Measurements from ENCODE around the gene NKX6-2.

NKX6-2 gene

DNA sequence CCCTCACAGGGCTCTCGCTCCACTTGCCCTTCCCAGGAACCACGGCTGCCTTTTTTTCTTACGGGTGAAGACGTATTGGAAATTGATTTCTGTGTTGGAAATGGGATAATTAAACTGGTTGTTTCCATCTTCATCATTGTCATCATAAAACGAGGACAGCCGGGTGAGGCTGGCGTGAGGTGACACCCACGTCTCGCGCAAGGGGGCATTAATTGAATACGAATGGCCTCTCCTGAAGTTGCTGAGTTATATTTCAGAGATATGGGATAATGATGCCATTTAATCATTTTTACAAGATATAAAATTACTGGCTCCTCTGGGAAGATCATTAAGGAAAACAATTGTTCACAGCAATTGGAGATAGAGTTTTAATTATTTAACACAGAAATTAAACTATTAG lies 18.3 kb upstream of the NKX6-2 start:
- DNase-seq (ENCODE audit: extremely low spot score) = no peak
- POLR2A ChIA-PET = no interaction called here
- TF ChIP-seq, protein P1, sequence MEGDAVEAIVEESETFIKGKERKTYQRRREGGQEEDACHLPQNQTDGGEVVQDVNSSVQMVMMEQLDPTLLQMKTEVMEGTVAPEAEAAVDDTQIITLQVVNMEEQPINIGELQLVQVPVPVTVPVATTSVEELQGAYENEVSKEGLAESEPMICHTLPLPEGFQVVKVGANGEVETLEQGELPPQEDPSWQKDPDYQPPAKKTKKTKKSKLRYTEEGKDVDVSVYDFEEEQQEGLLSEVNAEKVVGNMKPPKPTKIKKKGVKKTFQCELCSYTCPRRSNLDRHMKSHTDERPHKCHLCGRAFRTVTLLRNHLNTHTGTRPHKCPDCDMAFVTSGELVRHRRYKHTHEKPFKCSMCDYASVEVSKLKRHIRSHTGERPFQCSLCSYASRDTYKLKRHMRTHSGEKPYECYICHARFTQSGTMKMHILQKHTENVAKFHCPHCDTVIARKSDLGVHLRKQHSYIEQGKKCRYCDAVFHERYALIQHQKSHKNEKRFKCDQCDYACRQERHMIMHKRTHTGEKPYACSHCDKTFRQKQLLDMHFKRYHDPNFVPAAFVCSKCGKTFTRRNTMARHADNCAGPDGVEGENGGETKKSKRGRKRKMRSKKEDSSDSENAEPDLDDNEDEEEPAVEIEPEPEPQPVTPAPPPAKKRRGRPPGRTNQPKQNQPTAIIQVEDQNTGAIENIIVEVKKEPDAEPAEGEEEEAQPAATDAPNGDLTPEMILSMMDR (IDR thresholded peaks at IDR 0.05; ENCODE audit: control extremely low read depth, extremely low read depth, low read depth, missing control alignments) = no peak
- CTCF ChIA-PET = no interaction called here

DNA sequence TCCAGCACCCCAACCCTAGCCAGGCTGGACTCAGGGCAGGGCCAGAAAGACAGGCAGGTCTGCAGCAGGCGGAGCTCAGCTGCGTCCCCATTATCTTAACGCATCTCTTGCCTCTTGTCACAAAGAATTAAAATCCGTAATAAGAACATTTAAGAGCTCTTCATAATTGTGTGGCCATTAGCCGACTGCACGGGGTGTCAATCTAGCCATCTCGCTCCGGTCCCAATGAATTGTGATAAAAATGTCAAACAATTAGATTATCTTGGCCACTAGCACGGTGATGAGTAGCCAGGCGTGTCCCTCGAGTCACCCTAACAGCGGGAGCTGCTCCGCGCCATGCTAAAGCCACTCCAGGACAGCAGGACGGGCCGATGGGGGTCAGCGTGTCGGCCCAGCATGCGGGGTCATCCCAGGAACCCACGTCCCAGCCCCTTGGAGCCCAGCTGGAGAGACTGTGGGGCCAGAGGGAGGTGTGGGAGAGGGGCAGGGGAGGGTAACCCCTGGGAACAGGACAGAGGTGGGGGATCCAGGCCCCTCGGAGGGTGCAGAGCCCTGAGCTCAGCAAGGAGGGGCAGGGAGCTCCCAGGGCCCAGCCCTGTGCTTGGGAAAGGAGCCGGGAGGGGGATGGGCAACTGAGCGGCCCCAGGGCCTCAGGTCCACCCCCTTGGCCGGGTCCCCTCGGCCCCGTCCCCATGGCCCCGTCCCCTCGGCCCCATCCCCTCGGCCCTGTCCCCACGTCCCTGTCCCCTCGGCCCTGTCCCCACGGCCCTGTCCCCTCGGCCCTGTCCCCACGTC lies 17.7 kb upstream of the NKX6-2 start:
- TF ChIP-seq, protein P1 (IDR thresholded peaks at IDR 0.05; ENCODE audit: control extremely low read depth, extremely low read depth, low read depth, missing control alignments) = no peak
- ChIA-PET CTCF (no interaction called here), POLR2A (no interaction called here)
- no peak for DNase-seq (ENCODE audit: extremely low spot score)

DNA sequence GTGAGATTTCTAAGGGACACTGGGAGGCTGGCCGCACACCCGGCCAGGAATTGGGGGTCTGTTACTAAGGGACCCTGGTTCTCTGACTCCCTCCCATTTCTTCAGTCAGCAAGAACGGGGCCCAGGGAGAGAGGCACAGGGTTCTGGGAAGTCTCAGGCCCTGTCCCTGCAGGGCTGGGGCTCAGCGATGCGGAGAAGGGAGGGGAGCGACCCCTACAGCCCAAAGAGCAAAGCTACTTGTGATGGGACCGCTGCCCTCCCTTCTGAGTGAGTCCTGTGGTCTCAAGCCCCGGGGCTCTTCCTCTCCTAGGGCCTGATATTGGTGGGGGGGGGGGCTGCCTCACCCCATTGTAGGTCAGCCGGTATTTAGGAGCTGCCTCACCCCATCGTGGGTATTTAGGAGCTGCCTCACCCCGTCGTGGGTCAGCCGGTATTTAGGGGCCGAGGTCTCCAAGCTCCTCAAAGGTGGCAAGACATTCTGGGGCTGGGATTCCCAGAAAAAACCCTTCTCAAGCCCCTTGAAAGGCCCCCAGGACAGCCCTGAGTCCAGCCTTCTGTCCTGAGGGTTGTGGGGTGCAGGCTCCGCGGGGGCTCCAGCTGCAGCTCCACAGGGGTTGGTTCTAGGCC lies 16.9 kb upstream of the NKX6-2 start:
- TF ChIP-seq, protein P1 (IDR thresholded peaks at IDR 0.05; ENCODE audit: control extremely low read depth, extremely low read depth, low read depth, missing control alignments) = no peak
- ChIA-PET CTCF (no interaction called here), POLR2A (no interaction called here)
- no peak for DNase-seq (ENCODE audit: extremely low spot score)

DNA sequence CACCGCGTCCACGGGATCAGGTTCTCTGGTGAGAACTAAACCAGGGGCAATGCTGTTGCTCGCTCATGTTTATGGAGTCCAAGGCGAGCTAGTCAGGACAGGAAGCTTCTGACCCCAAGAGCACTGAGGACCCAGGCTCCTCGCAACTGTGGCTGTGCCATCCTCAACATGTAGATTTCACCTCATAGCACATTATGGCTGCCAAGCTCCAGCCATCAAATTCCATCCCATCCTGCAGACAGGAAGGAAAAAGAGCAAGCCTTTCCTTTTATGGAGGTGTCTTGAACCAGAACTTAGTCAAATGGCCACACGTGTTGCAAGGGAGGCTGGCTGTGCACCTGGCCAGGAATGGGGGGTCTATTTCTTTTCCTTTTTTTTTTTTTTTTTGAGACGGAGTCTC lies 16.1 kb upstream of the NKX6-2 start:
- TF ChIP-seq, protein P1 (IDR thresholded peaks at IDR 0.05; ENCODE audit: control extremely low read depth, extremely low read depth, low read depth, missing control alignments) = no peak
- ChIA-PET CTCF (no interaction called here), POLR2A (no interaction called here)
- DNase-seq (ENCODE audit: extremely low spot score) = no peak

DNA sequence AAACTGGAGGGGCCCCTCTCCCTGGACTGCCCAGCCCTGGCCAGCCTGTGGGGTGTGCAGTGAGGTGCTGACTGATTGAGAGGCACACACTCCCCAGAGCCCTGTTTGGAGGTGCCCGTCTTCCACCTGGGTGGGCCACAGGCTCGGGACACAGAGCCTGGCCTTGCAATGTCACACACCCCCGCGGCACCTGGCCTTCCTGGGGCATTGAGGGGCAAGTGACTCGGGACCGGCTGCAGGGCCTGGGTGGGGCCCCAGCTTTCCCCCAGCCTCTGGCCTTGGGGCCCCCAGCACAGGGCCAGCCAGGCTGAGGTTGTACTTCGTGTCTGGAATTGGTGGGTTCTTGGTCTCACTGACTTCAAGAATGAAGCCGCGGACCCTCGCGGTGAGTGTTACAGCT lies 13.9 kb upstream of the NKX6-2 start:
- CTCF ChIA-PET = no interaction called here
- POLR2A ChIA-PET = no interaction called here
- TF ChIP-seq, protein P1 (IDR thresholded peaks at IDR 0.05; ENCODE audit: control extremely low read depth, extremely low read depth, low read depth, missing control alignments) = no peak
- DNase-seq (ENCODE audit: extremely low spot score) = no peak

DNA sequence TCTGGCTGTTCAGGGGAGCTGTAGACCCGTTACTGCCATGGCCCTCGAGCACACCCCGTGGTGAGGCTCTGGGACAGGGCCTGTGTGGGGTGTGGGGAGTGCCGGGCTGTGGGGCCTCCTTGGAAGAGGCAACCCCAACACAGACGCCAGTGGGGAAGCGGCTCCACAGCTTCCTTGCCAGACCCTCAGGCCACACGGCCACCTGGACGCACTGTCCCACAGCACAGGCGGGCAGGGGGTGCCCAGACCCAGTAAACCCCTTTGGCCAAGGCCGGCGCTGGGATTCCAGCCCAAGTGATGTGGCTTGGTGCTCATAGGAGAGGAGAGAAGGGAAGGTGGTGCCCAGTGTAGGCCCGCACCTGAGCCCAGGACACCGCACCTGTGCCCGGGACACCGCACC lies 12.9 kb upstream of the NKX6-2 start:
- TF ChIP-seq, protein P1 (IDR thresholded peaks at IDR 0.05; ENCODE audit: control extremely low read depth, extremely low read depth, low read depth, missing control alignments) = no peak
- POLR2A ChIA-PET = no interaction called here
- CTCF ChIA-PET = no interaction called here
- no peak for DNase-seq (ENCODE audit: extremely low spot score)

All from GM10248 (cell line).